B cell (primary cell): ENCODE data around the gene STXBP1. TPM values are rescaled to one million over a fixed set of nuclear protein-coding genes. Genes with fewer than 3 reads are reported as not detected.

Source experiments
- ATAC-seq: fragments of 200-7000 bp; cut with Tn5 transposase; one replicate; pipeline ENCODE4 v1.10.0; 2021; ENCODE audit warnings: low read depth, mild to moderate bottlenecking, moderate number of reproducible peaks, moderate library complexity
- CTCF ChIA-PET: fragments of 350-600 bp; sonication (Branson Sonifier 250); formaldehyde crosslinking; loops from one replicate; lab custom pipeline; 2021; ENCODE audit warnings: antibody characterized with exemption, inconsistent platforms; lab: Charles Lee
- POLR2A ChIA-PET: fragments of 350-600 bp; sonication (Branson Sonifier 250); formaldehyde crosslinking; loops from one replicate; lab custom pipeline; 2021; ENCODE audit warnings: antibody characterized with exemption; lab: Charles Lee
- DNase-seq: peaks from one replicate; pipeline ENCODE4 v3.0.0; 2013
- H2AFZ ChIP-seq: 2 replicates; pipeline ENCODE4 v1.6.1; 2012; ENCODE audit warnings: mild to moderate bottlenecking, low read depth, low read length; ENCODE audit not compliant: insufficient read depth, poor library complexity, severe bottlenecking
- H3K27ac ChIP-seq, 2 donors: 1 replicate in 1 of 2; 2 replicates in 1 of 2; pipeline ENCODE4 v1.5.1; 2012 to 2013; ENCODE audit warnings: low read length in 2 of 2, mild to moderate bottlenecking in 2 of 2, moderate library complexity in 1 of 2
- H3K27me3 ChIP-seq, 4 experiments: fragments of 200-600 bp in 1 of 4; sonication (generic) in 1 of 4; replicated peaks in 1 of 4; 1 replicate in 2 of 4; 2 replicates in 2 of 4; pipeline versions ENCODE4 v1.6.1 to v1.7.0; 2013 to 2016; ENCODE audit warnings: low read length in 3 of 4, mild to moderate bottlenecking in 2 of 4, mixed read lengths in 1 of 4, moderate library complexity in 1 of 4; ENCODE audit not compliant: insufficient read depth in 4 of 4, control insufficient read depth in 3 of 4; ENCODE audit errors: control extremely low read depth in 1 of 4
- H3K36me3 ChIP-seq, 2 experiments: replicated peaks in 1 of 2; 1 replicate in 1 of 2; 2 replicates in 1 of 2; pipeline versions ENCODE4 v1.6.1 to v1.7.1; 2013; ENCODE audit warnings: low read length in 1 of 2; ENCODE audit not compliant: insufficient read depth in 2 of 2, control insufficient read depth in 1 of 2; ENCODE audit errors: control extremely low read depth in 1 of 2, extremely low read depth in 1 of 2
- H3K4me1 ChIP-seq, 2 donors: fragments of 200-600 bp in 1 of 2; sonication (generic) in 1 of 2; 1 replicate in 1 of 2; 2 replicates in 1 of 2; pipeline versions ENCODE4 v1.5.1 to v1.6.1; 2013 to 2017; ENCODE audit warnings: low read length in 2 of 2; ENCODE audit not compliant: control insufficient read depth in 2 of 2, insufficient read depth in 2 of 2
- H3K4me2 ChIP-seq: replicated peaks from 2 replicates; pipeline ENCODE3; 2012; ENCODE audit warnings: mild to moderate bottlenecking, low read depth, low read length; ENCODE audit not compliant: poor library complexity, severe bottlenecking
- H3K4me3 ChIP-seq, 5 experiments: fragments of 200-600 bp in 1 of 5; sonication (generic) in 1 of 5; 1 replicate in 3 of 5; 2 replicates in 2 of 5; pipeline versions ENCODE4 v1.5.1 to v1.7.0; 2011 to 2016; ENCODE audit warnings: low read length in 4 of 5, mild to moderate bottlenecking in 4 of 5, low read depth in 2 of 5, control low read depth in 1 of 5, moderate library complexity in 1 of 5; ENCODE audit not compliant: insufficient read depth in 1 of 5; ENCODE audit errors: control extremely low read depth in 1 of 5, extremely low read depth in 1 of 5
- H3K79me2 ChIP-seq: fragments of 200-600 bp; sonication (generic); one replicate; pipeline ENCODE4 v1.6.0; 2016; ENCODE audit warnings: low read length; ENCODE audit not compliant: control insufficient read depth, insufficient read depth
- H3K9ac ChIP-seq: fragments of 200-600 bp; sonication (generic); 2 replicates; pipeline ENCODE4 v1.6.1; 2017; ENCODE audit warnings: mild to moderate bottlenecking, low read length, moderate library complexity
- H3K9me3 ChIP-seq, 3 donors: one replicate each; pipeline versions ENCODE4 v1.6.1 to v1.7.1; 2013; ENCODE audit warnings: low read length in 2 of 3; ENCODE audit not compliant: control insufficient read depth in 2 of 3, insufficient read depth in 1 of 3; ENCODE audit errors: control extremely low read depth in 1 of 3
- H4K20me1 ChIP-seq: 2 replicates; pipeline ENCODE4 v1.6.0; 2012; ENCODE audit warnings: mild to moderate bottlenecking, low read length; ENCODE audit not compliant: insufficient read depth, control insufficient read depth, poor library complexity, severe bottlenecking
- H3K27ac Mint-ChIP-seq: one replicate; pipeline ENCODE4 v1.8.0; 2021; ENCODE audit warnings: mixed read lengths
- H3K27me3 Mint-ChIP-seq: one replicate; pipeline ENCODE4 v1.8.0; 2021; ENCODE audit warnings: mixed read lengths
- H3K4me1 Mint-ChIP-seq: one replicate; pipeline ENCODE4 v1.8.0; 2021; ENCODE audit warnings: mixed read lengths
- H3K4me3 Mint-ChIP-seq: one replicate; pipeline ENCODE4 v1.8.0; 2021; ENCODE audit warnings: mixed read lengths
- H3K9me3 Mint-ChIP-seq: one replicate; pipeline ENCODE4 v1.8.0; 2022; ENCODE audit warnings: mixed read lengths; ENCODE audit not compliant: insufficient read depth
- CTCF ChIP-seq: fragments of 200-600 bp; IDR thresholded peaks from one replicate; pipeline ENCODE4 v1.8.0; 2022; ENCODE audit warnings: antibody characterized with exemption, mild to moderate bottlenecking
- EZH2 ChIP-seq: IDR thresholded peaks from 2 replicates; pipeline ENCODE4 v1.6.1; 2012; ENCODE audit warnings: borderline replicate concordance, low read depth, mild to moderate bottlenecking, moderate library complexity, low read length; ENCODE audit not compliant: insufficient read depth, poor library complexity, severe bottlenecking
- WGBS: methylation state at CpG from one replicate; pipeline ENCODE4 v1.1.5; 2013; ENCODE audit warnings: missing lambda C conversion rate; ENCODE audit not compliant: insufficient coverage; 5-methylcytosine and 5-hydroxymethylcytosine counted together
- intact Hi-C: fragments of 100-400 bp; cut with micrococcal nuclease; formaldehyde crosslinking; loops from one replicate; pipeline ENCODE4 v1.10.0; 2022
- polyA plus RNA-seq: library from polyadenylated mRNA; depleted of rRNA; stranded (reverse); fragments of >200 nt; gene quantifications from 2 replicates; pipeline ENCODE4 v1.2.3, GENCODE V29; 2012
- total RNA-seq, 2 donors: library from RNA; stranded (reverse); fragments of 120-200 nt in 1 of 2; gene quantifications; 1 replicate in 1 of 2; 2 replicates in 1 of 2; pipeline versions ENCODE4 v1.2.3 to v1.2.4, GENCODE V29; 2013 to 2022

Gene STXBP1
- total and polyA plus RNA-seq, 2 donors (not counting 1 experiment from before 2014, with no cell fraction given), result 0.62 TPM; not detected in 1

GRCh38 chr9:127628758-127629467 lies 16.8 kb downstream of the STXBP1 start:
- peaks cover 0 to 6% (median 0%) of the 10 kb centered on the region in 3 donors for H3K9me3 ChIP-seq
- no peak overlapping the region for H3K9ac ChIP-seq
- no peak overlapping the region for H3K27ac ChIP-seq
- ChIA-PET CTCF (no interaction called here), POLR2A (no interaction called here)
- DNase-seq, result no peak
- intact Hi-C loops, result no loop called here
- Mint-ChIP-seq H3K9me3 (no peaks in the 10 kb centered on the region), H3K27ac (no peak overlapping the region), H3K27me3 (peaks cover 31% of the 10 kb centered on the region), H3K4me3 (no peak overlapping the region), H3K4me1 (no peaks in the 10 kb centered on the region)
- no peak overlapping the region for H2AFZ ChIP-seq
- no peaks in the 10 kb centered on the region for H3K4me1 ChIP-seq
- 91% methylated on average over 9 of the region's 9 CpGs for WGBS
- no peaks in the 10 kb centered on the region for H4K20me1 ChIP-seq
- no peak overlapping the region for H3K4me2 ChIP-seq
- no peaks in the 10 kb centered on the region for H3K36me3 ChIP-seq
- peaks cover 0 to 3% (median 0%) of the 10 kb centered on the region in 4 experiments for H3K27me3 ChIP-seq
- ATAC-seq, result no peak
- TF ChIP-seq EZH2 (no peak), CTCF (no peak)
- H3K4me3 ChIP-seq, result no peak overlapping the region
- no peaks in the 10 kb centered on the region for H3K79me2 ChIP-seq

- Histone ChIP-seq H4K20me1 (no peaks in the 10 kb centered on the region), H3K27ac (no peak overlapping the region), H3K4me3 (no peak overlapping the region), H3K4me1 (no peaks in the 10 kb centered on the region), H3K9me3 (peaks cover 0 to 6% (median 0%) of the 10 kb centered on the region in 3 donors), H3K36me3 (no peaks in the 10 kb centered on the region), H2AFZ (no peak overlapping the region), H3K4me2 (no peak overlapping the region), H3K79me2 (no peaks in the 10 kb centered on the region), H3K27me3 (peaks cover 0 to 3% (median 0%) of the 10 kb centered on the region in 4 experiments), H3K9ac (no peak overlapping the region)
- Mint-ChIP-seq H3K4me1 (no peaks in the 10 kb centered on the region), H3K4me3 (no peak overlapping the region), H3K27ac (no peak overlapping the region), H3K9me3 (no peaks in the 10 kb centered on the region), H3K27me3 (peaks cover 31% of the 10 kb centered on the region)
- DNase-seq (no peak), ATAC-seq (no peak)
- intact Hi-C loops, result no loop called here
- ChIA-PET POLR2A (no interaction called here), CTCF (no interaction called here)
- TF ChIP-seq CTCF (no peak), EZH2 (no peak)
- WGBS, result 96% methylated on average over 8 of the region's 8 CpGs
Measured at GRCh38 chr9:127629468-127630081, 17.5 kb downstream of the STXBP1 start.
